22Rv1 (cell line): ENCODE results near the gene SLC4A3.

ENCODE experiments used
- H3K27ac ChIP-seq: fragments of 450-650 bp; 2 replicates; pipeline ENCODE4 v1.5.1; 2017
- CTCF ChIP-seq: fragments of 450-650 bp; IDR thresholded peaks from 2 replicates; pipeline ENCODE4 v1.5.1; 2017; ENCODE audit warnings: mild to moderate bottlenecking
- ZFX ChIP-seq: fragments of 450-650 bp; IDR thresholded peaks from 2 replicates; pipeline ENCODE4 v1.6.1; 2017; ENCODE audit warnings: antibody characterized with exemption, borderline replicate concordance

The SLC4A3 gene

DNA sequence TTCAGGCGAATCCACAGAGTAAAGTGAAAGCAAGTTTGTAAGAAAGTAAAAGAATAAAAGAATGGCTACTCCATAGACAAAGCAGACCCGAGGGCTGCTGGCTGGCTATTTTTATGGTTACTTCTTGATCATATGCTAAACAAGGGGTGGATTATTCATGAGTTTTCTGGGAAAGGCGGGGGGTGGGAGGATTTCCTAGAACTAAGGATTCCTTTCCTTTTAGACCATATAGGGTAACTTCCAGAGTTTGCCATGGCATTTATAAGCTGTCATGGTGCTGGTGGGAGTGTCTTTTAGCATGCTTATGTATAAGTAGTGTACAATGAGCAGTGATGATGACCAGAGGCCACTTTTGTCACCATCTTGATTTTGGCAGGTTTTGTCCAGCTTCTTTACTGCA, 59.8 kb downstream of the SLC4A3 start:
- TF ChIP-seq CTCF, result no peak
- no peak for TF ChIP-seq ZFX

DNA sequence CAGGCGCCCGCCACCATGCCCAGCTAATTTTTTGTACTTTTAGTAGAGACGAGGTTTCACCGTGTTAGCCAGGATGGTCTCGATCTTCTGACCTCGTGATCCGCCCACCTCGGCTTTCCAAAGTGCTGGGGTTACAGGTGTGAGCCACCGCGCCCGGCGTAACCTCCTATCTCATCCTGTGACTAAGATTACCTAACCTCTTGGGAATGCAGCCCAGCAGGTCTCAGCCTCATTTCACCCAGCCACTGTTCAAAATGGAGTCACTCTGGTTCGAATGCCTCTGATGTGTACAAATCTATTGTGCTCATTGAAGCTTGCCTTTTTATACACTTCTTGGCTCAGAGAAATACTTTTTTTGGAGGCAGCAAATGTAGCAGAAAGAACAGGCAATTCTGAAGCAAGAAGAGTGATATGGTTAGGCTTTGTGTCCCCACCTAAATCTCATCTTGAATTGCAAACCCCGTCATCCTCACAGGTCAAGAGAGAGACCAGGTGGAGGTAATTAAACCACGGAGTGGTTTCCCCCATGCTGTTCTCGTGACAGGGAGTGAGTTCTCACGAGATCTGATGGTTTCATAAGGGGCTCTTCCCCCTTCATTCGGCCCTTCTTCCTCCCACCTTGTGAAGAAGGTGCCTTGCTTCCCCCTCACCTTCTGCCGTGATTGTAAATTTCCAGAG, 60.6 kb downstream of the SLC4A3 start:
- no peak for TF ChIP-seq CTCF
- no peak overlapping the region for H3K27ac ChIP-seq

More for the DNA sequence above, 59.8 kb downstream of the SLC4A3 start:
- H3K27ac ChIP-seq, result no peak overlapping the region

DNA sequence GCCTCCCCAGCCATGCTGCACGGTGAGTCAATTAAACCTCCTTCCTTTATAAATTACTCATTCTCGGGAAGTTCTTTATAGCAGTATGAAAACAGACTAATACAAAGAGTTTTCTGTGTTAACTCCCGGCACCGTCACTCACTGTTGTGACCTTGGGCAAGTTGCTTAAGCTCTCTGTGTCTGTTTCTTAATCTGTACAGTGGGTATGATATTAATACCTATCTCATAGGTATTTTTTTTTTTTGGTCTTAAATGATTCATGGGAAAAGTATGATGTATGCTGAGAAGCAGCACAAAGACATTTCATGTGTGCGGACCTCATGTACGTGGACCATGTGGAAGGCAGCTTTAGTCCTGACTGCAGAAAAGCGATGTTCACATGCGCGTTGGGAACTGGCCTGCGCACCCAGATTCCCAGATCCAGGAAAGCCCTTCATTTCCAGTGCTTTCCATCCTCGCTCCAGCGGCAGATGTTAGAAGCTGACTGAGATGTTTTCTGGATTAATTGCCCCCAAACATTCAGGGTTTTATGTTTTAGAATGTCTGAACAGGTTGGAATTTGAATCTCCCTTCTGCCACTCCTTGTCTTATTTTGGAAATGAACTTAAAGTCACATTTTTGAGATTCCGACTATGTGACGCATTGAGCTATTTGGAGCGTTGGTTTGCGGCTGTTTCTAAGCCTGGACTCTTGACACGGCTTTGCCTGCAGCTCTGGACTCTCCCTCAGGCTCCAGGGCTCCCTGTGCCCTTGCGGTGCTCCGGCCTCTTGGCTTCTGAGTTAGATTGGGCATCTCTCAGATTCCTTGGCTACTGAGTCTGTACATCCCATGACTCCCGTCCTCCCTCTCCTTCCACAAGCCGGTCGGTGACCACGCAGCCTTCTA, 61.4 kb downstream of the SLC4A3 start:
- no peak overlapping the region for H3K27ac ChIP-seq

GRCh38 chr2:219689676-219690628, 62.5 kb downstream of the SLC4A3 start:
- H3K27ac ChIP-seq, result no peak overlapping the region
- TF ChIP-seq CTCF (peak; percentile 89), ZFX (no peak)

More for the DNA sequence above, 61.4 kb downstream of the SLC4A3 start:
- TF ChIP-seq ZFX (no peak), CTCF (no peak)

- H3K27ac ChIP-seq, result no peak overlapping the region
- no peak for TF ChIP-seq CTCF
- no peak for TF ChIP-seq ZFX
Measured at GRCh38 chr2:219691571-219691970, 64.1 kb downstream of the SLC4A3 start.
